Keratinocyte (primary cell): ENCODE data around the gene SUPT20HL1.

Source experiments
- CTCF ChIP-seq, 3 experiments: IDR thresholded peaks in 1 of 3; conservative IDR thresholded peaks in 1 of 3; optimal IDR thresholded peaks in 1 of 3; 2 replicates in 2 of 3; 3 replicates in 1 of 3; pipeline versions ENCODE3 to v1.5.1; 2011; ENCODE audit warnings: low read length in 3 of 3, mild to moderate bottlenecking in 3 of 3, moderate library complexity in 2 of 3, control low read depth in 1 of 3, inconsistent platforms in 1 of 3; ENCODE audit not compliant: insufficient read depth in 2 of 3; ENCODE audit errors: extremely low read depth in 1 of 3
- EZH2 ChIP-seq: IDR thresholded peaks from one replicate; pipeline ENCODE4 v1.6.1; 2012; ENCODE audit warnings: inconsistent platforms, mild to moderate bottlenecking, low read length, moderate library complexity

- TF ChIP-seq CTCF (optimal IDR thresholded peaks at IDR 0.05 in 1 of 3, IDR thresholded peaks at IDR 0.05 in 1 of 3, conservative IDR thresholded peaks at IDR 0.05 in 1 of 3; ENCODE audit: extremely low read depth in 1 of 3, insufficient read depth in 2 of 3, low read length in 3 of 3) = no peak
- no peak for TF ChIP-seq EZH2
Measured at GRCh38 chrX:24355095-24355494, 5.3 kb upstream of the SUPT20HL1 start.
